A549 (cell line): ENCODE results near the gene CHD6.

ENCODE experiments used
- BHLHE40 ChIP-seq: IDR thresholded peaks from 2 replicates; pipeline ENCODE4 v1.6.1; 2012; ENCODE audit warnings: low read depth, low read length, inconsistent platforms
- SMC3 ChIP-seq: fragments of >200 bp; sonication (Bioruptor Twin); formaldehyde crosslinking; IDR thresholded peaks from 3 replicates; pipeline ENCODE4 v1.6.1; 2018; ENCODE audit warnings: inconsistent platforms

GRCh38 chr20:41621971-41622370 is 3.8 kb upstream of the CHD6 start:
- TF ChIP-seq SMC3 = no peak
- TF ChIP-seq BHLHE40 = no peak
